Stimulated activated CD4-positive, alpha-beta T cell treated with anti-CD3 and anti-CD28 coated beads, Interleukin-1b, Interleukin-23, amount 100 ng/mL, for 24 hours (primary cell): ENCODE measurements around the gene TUBB6.

Source experiments
- DNase-seq, 4 experiments: peaks; one replicate each; pipeline ENCODE4 v3.0.0-alpha.2; 2020; ENCODE audit warnings: low read depth in 4 of 4, low spot score in 1 of 4

Gene TUBB6

DNA sequence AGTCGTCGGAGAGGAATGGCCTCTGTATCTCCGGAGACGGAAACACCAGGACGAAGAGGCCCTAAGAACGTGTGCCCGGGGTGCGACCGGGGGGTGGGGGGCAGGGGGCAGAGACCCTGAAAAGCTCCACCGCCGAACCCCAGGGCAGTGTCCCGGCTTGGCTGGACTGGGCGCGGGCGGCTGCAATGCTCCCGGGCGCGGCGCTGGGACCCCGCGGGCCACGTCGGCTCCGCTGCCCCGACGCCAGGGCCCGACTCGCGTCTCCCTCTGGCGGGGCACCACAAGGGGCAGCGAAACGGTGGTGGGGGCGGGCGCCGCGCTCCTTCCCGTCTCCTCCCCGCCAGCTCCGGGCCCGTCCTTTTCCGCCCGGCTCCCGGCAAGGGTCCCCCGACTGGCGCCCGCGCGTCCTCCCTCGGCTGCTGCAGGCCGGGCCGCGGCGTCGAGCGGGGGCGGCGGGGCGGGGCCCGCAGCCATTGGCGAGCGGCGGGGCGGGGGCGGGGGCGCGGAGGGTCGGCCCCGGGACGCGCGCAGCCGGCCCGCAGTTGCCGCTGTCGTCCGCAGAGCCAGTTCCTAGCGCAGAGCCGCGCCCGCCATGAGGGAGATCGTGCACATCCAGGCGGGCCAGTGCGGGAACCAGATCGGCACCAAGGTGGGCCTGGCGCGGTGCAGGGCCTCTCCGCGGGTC, at the start of gene TUBB6:
TSS of gene TUBB6 (plus strand) at position 541 of the 685 bp plus-strand sequence. CDS start at position 593, 52 bp downstream.
- DNase-seq: peak in 1 of 4 experiments; percentile 23

- no peak for DNase-seq
Observed at GRCh38 chr18:12258719-12259705, 49.0 kb upstream of the TUBB6 start.

DNA sequence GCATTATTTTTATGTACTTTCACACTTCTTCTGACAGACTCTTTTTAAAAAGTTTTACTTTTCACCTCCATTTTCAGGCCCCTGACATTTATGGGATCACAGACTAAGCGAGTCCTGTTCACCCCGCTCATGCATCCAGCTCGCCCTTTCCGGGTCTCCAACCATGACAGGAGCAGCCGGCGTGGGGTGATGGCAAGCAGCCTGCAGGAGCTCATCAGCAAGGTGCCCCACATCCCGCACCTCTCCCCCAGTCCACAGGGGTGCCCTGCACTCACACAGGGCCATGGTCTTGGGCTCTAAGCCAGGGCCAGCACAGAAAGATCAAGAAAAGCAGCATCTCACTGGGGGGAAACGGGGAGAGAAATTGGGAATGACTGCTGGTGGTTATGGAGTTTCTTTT, 45.3 kb upstream of the TUBB6 start:
- DNase-seq: no peak

GRCh38 chr18:12264864-12265263, 43.2 kb upstream of the TUBB6 start:
- no peak for DNase-seq

DNA sequence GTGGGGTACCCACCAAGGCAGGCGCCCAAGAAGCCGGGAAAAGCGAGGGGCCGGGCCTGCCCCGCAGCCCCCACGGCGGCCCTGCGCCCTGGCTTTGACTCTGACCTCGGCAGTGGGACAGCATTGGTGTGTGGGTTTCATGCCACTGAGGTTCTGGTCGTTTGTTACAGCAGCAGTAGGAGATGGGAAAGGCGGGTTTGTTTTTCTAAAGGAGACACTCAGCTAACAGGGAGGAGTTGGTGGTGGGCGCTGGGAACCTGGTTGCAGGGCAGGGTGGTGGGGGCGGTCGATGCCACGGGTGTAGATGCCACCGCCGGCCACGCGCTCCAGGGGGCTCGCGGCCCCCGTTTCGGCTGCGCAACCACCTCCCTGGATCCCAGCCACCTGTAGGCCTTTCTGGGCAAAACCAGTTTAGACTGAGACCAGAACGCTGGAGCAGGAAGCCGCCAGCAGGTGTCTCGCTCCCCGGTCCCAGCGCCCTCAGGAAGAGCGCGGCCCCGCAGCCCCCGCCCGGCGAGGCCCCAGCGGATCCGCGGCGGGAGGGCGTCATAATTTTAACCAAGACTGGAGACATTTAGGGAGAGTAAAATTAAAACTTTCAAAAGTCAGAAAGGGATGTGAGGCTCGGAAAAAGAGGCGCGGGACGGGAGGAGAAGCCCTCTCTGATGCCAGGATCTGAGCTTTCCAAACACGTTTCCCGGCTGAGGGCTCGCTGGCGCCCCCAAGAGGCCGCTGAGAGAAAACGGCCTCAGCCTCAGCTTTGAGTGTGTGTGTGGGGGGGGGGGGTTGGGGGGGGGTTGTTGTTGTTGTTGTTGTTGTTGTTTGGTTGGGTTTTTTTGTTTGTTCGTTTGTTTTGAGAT, 36.4 kb upstream of the TUBB6 start:
- peak; percentile 7 to 49 (median 24) for DNase-seq

DNA sequence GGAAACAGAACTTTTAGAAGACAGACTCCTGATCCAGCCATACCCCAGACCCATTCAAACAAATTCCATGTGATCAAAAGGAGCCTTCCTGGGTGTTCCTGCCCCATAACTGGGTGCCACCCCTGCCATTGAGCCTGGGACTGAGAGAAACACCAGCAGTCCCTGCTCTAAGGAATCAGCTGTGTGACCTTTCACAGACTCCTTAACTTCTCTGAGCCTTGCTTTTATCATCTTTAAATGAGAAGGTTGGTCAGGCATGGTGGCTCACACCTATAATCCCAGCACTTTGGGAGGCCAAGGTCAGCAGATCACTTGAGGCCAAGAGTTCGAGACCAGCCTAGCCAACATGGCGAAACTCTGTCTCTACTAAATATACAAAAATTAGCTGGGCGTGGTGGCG, 33.2 kb upstream of the TUBB6 start:
- DNase-seq: no peak

- DNase-seq: no peak
Observed at GRCh38 chr18:12276736-12277554, 31.1 kb upstream of the TUBB6 start.

GRCh38 chr18:12278215-12278671, 29.8 kb upstream of the TUBB6 start:
- no peak for DNase-seq

DNA sequence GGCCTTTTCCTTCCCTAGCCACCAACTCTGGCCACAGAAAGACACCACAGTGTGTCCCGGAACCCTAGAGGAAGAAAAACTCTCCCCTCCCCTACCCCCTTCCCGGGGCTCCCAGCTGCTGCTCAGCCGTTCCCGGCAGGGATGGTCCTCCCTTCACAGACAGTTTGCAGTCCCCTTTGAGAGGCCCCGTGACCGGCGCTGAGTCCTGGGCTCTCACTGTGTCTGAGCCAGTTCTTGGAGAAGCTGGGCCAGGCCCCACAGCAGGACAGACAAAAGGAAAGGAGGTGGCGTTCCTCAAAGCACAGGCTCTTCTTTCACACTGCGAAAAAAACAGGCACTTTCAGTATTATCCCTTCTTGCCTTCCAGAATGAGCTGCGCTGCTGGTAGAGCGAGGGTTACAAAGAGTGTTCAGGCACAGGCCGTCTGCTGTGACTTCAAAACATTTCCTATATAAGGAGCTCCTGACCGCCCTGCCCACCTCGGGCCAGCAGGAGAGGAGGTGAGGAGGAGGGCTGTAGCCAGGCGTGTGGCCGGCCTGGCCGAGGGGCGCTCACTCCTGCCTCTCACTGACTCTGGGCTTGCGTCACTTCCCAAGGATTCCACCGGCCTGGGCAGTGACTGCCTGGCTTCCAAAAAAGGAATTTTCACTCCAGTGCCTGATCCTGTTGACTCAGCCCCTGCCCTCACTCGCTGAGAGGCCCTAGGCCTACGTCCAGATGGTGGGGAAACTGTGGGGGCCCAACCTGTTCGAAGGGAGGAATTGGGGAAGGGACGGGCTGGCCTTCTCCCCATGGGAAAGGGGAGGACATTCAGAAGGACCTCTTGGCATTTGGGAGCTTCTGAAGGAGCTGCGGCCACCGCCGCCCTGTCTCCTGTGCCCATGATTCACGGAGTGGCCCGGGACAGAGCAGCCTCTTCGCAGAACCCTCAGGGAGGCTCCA, 29.0 kb upstream of the TUBB6 start:
- DNase-seq: no peak

DNA sequence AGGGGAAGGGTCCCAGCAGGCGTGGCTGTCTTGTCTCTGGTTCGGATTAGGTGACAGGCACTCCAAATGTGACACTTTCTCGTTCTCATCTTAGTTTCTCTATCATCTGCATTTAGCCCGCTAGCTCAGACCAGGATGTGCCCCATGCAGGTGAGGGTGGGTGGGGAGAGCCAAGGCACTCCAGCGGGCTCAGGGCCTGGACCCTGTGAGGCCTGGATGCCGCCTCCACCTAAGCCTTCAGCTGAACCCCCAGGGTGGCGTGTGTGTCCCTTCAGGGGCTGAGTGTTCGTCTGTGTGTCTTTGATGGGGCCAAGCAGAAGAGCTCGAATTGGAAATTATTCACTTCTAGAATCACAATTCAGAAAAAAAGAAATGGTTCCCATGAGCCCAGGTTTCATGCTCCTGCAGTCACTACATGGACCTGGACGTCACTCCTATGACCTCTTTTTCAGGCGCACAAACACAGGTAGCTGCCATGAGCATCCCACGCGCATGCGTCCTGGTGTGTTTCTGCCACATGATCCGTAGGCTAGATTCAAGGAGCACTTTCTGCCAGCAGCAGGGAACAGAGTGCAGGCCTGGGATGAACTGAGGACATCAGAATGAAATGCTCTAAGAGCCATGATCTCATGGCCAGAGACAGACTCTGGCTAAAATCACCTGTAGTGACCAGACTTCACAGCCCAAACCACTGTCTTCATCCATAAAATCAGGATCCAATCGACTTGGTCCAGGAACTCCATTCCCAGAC, 28.1 kb upstream of the TUBB6 start:
- DNase-seq: no peak

DNA sequence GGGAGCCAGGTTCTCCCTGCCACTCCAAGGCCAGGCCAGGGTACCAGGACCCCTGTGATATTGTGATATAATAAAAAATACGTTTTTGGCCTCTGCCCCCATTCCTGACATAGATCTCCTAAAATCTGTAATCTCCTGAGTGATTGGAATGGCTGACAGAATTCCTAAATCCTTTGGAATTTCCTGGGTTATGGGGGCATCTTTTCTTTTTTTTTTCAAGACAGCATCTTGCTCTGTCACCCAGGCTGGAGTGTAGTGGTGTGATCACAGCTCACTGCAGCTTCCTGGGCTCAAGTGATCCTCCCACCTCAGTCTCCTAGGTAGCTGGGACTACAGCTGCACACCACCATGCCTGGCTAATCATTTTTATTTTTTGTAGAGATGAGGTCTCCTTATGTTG, 26.2 kb upstream of the TUBB6 start:
- DNase-seq: no peak

DNA sequence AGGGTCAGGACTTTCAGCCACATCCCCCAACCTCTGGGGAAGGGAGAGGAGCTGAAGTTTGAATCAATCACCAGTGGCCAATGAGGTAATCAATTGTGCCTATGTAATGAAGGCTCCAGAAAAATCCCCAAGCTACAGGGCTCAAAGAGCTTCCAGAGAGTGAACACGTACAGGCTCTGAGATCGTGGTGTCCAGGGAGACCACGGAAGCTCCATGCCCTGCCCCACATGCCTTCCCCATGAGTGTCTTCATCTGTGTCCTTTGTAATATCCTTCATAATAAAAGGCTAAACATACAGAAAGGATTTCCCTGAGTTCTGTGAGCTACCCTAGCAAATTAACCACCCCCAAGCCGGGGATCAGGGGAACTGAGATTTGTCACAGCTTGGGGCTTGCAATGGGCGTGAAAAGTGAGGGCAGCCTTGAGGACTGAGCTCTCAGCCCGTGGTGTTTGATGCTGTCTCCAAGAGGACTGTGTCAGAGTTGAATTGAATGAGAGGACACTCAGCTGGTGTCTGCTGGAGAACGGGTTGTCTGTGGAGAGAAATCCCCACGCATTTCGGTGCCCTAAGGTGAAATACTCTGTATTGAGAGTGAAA, 25.5 kb upstream of the TUBB6 start:
- DNase-seq: no peak

DNA sequence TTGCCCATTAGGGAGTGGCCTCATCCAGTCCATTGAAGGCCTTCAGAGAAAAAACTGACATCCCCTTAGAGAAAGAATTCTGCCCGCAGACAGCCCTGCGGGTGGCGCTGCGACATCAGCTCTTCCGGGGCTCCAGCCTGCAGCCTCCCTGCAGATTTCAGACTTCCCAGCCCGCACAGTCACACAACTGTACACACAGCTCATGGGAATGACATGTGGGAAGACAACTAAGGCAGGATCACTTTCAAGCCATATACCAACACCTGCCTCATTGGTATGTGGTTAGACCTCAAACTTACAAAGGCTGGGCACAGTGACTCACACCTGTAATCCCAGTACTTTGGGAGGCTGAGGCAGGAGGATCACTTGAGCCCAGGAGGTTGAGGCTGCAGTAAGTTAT, 24.8 kb upstream of the TUBB6 start:
- DNase-seq: no peak

GRCh38 chr18:12283666-12284065, 24.4 kb upstream of the TUBB6 start:
- no peak for DNase-seq

DNA sequence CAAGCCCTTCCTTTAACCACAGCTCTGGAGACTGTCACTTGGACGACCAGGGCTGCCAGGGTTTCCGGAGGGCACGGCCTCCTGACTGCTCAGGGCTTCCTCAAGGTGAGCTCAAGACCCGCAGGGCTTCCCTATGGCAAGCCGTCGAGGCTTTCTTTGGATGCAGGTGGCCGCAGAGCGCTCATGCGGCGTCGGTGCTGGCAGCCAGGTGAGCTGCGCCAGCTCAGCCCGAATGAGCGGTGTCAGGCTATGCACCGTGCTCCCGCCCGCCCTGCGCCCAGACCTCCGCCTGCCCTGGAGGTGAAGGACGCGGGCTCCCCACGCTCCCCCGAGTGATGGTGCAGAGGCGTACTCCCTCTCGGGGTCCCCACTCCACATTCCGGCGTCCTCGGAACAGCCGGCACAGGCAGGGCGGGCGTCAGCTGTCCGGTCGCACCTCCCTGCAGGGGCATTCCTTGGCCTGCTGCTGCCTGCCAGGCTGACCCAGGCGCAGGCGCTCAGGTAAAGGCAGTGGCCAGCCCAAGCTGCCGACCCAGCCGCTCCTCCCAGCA, 20.8 kb upstream of the TUBB6 start:
- DNase-seq: no peak

DNA sequence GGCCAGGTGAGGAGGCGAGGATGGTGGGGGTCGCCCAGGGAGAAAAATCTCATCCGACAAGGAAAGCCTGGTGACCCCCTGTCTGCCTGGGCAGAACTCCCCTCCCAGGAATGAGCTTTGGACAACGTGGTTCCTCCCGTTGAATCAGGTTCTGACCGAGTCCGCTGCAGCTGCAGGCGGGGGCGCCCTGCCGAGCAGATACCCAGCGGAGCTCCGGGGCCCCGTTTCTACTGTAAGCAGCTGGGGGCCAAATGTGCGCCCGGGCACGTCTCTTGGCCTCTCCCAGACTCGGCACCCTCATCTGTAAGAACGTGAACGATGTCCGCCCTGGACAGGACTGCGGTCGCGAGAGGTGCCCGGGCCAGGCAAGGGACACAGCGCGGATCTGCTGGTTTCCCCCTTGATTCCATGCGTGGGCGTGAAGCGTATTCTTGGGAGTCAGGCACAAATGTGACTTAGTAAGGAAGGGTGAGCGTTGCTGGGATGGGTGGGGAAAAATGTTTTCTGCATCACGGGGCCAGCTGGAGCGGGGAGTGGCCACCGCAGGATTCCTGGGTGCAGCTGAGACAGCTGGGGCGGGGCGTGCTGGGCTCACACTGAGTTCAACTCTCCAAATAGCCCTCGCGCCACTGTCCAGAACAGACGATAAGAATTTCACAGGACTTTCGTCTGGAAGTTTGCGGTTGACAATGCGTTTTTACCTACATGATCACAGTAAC, 20.2 kb upstream of the TUBB6 start:
- DNase-seq: no peak

GRCh38 chr18:12288403-12288755, 19.7 kb upstream of the TUBB6 start:
- no peak for DNase-seq
